IgD-negative memory B cell (primary cell): ENCODE measurements around the gene SLC48A1. TPM values are rescaled to one million over a fixed set of nuclear protein-coding genes. Genes with fewer than 3 reads are reported as not detected.

Experiments
- H3K27ac Mint-ChIP-seq, 3 donors: one replicate each; pipeline ENCODE4 v1.8.0; 2020 to 2022; ENCODE audit warnings: mild to moderate bottlenecking in 3 of 3, mixed read lengths in 3 of 3, moderate library complexity in 1 of 3
- H3K27me3 Mint-ChIP-seq: one replicate; pipeline ENCODE4 v1.8.0; 2021; ENCODE audit warnings: mixed read lengths
- H3K36me3 Mint-ChIP-seq: one replicate; pipeline ENCODE4 v1.8.0; 2020; ENCODE audit warnings: mild to moderate bottlenecking, mixed read lengths
- H3K4me1 Mint-ChIP-seq, 3 donors: one replicate each; pipeline ENCODE4 v1.8.0; 2020 to 2022; ENCODE audit warnings: mixed read lengths in 3 of 3, mild to moderate bottlenecking in 1 of 3
- H3K4me3 Mint-ChIP-seq, 4 donors: one replicate each; pipeline ENCODE4 v1.8.0; 2020 to 2022; ENCODE audit warnings: mild to moderate bottlenecking in 4 of 4, mixed read lengths in 4 of 4, moderate library complexity in 3 of 4
- H3K9me3 Mint-ChIP-seq, 3 donors: one replicate each; pipeline ENCODE4 v1.8.0; 2020 to 2021; ENCODE audit warnings: mixed read lengths in 3 of 3, mild to moderate bottlenecking in 1 of 3
- polyA plus RNA-seq: library from polyadenylated mRNA; unstranded; fragments of 300-500 nt; fragmentation: Illumina TruSeq; gene quantifications from one replicate; pipeline ENCODE4 v1.2.3, GENCODE V29; 2021

Gene SLC48A1
- 21.7 TPM for polyA plus RNA-seq

GRCh38 chr12:47773062-47773857 lies at the start of gene SLC48A1:
Gene SLC48A1 (plus strand): TSS chr12:47773238. CDS start chr12:47773305, 67 bp downstream.
- peak within 1 kb of the TSS; percentile 83 to 93 (median 92) for H3K4me3 Mint-ChIP-seq
- peaks cover 0 to 6% (median 6%) of the 10 kb centered on the region in 3 donors for H3K4me1 Mint-ChIP-seq
- no peaks in the 10 kb centered on the region for H3K9me3 Mint-ChIP-seq
- H3K27me3 Mint-ChIP-seq: no peaks in the 10 kb centered on the region
- peak within 1 kb of the TSS; percentile 77 to 85 (median 84) for H3K27ac Mint-ChIP-seq
- no peaks in the 10 kb centered on the region for H3K36me3 Mint-ChIP-seq

- Mint-ChIP-seq H3K4me1 (peaks cover 18 to 27% (median 18%) of the 10 kb centered on the region in 3 donors), H3K9me3 (no peaks in the 10 kb centered on the region), H3K27ac (no peak within 1 kb of the TSS), H3K4me3 (peak within 1 kb of the TSS in 1 of 4 donors; percentile 76), H3K36me3 (peaks cover 8% of the 10 kb centered on the region), H3K27me3 (no peaks in the 10 kb centered on the region)
Observed at GRCh38 chr12:47725091-47725772, 47.8 kb upstream of the SLC48A1 start, which contains the start of gene ENDOU. Gene ENDOU (minus strand): TSS chr12:47725490. CDS start chr12:47725413, 77 bp downstream.

GRCh38 chr12:47725893-47726292 lies 47.1 kb upstream of the SLC48A1 start:
- Mint-ChIP-seq H3K4me1 (peaks cover 18 to 27% (median 18%) of the 10 kb centered on the region in 3 donors), H3K27ac (no peak overlapping the region), H3K4me3 (peak overlapping the region in 1 of 4 donors; percentile 76), H3K27me3 (no peaks in the 10 kb centered on the region), H3K9me3 (no peaks in the 10 kb centered on the region), H3K36me3 (peaks cover 8% of the 10 kb centered on the region)

GRCh38 chr12:47729233-47729632 lies 43.8 kb upstream of the SLC48A1 start:
- Mint-ChIP-seq H3K36me3 (no peaks in the 10 kb centered on the region), H3K27ac (no peak overlapping the region), H3K4me1 (peaks cover 16 to 19% (median 17%) of the 10 kb centered on the region in 3 donors), H3K4me3 (no peak overlapping the region), H3K9me3 (no peaks in the 10 kb centered on the region), H3K27me3 (no peaks in the 10 kb centered on the region)

GRCh38 chr12:47730341-47730744 lies 42.7 kb upstream of the SLC48A1 start:
- no peak overlapping the region for H3K27ac Mint-ChIP-seq

GRCh38 chr12:47731723-47732122 lies 41.3 kb upstream of the SLC48A1 start:
- Mint-ChIP-seq H3K4me1 (peaks cover 2 to 6% (median 4%) of the 10 kb centered on the region in 3 donors), H3K27me3 (no peaks in the 10 kb centered on the region), H3K4me3 (no peak overlapping the region), H3K27ac (no peak overlapping the region), H3K9me3 (no peaks in the 10 kb centered on the region), H3K36me3 (no peaks in the 10 kb centered on the region)

More at GRCh38 chr12:47730341-47730744, 42.7 kb upstream of the SLC48A1 start:
- H3K9me3 Mint-ChIP-seq: no peaks in the 10 kb centered on the region
- H3K4me1 Mint-ChIP-seq: peaks cover 15 to 19% (median 16%) of the 10 kb centered on the region in 3 donors
- H3K27me3 Mint-ChIP-seq: no peaks in the 10 kb centered on the region
- no peak overlapping the region for H3K4me3 Mint-ChIP-seq
- H3K36me3 Mint-ChIP-seq: no peaks in the 10 kb centered on the region

GRCh38 chr12:47732504-47732903 lies 40.5 kb upstream of the SLC48A1 start:
- H3K4me1 Mint-ChIP-seq: no peaks in the 10 kb centered on the region
- H3K9me3 Mint-ChIP-seq: no peaks in the 10 kb centered on the region
- H3K27me3 Mint-ChIP-seq: peaks cover 2% of the 10 kb centered on the region
- no peak overlapping the region for H3K27ac Mint-ChIP-seq
- H3K36me3 Mint-ChIP-seq: no peaks in the 10 kb centered on the region
- H3K4me3 Mint-ChIP-seq: no peak overlapping the region

- H3K9me3 Mint-ChIP-seq: no peaks in the 10 kb centered on the region
- H3K27me3 Mint-ChIP-seq: peaks cover 2% of the 10 kb centered on the region
- no peak overlapping the region for H3K4me3 Mint-ChIP-seq
- no peaks in the 10 kb centered on the region for H3K36me3 Mint-ChIP-seq
- no peaks in the 10 kb centered on the region for H3K4me1 Mint-ChIP-seq
- no peak overlapping the region for H3K27ac Mint-ChIP-seq
Observed at GRCh38 chr12:47733142-47733541, 39.9 kb upstream of the SLC48A1 start.

GRCh38 chr12:47734725-47735480 lies 38.1 kb upstream of the SLC48A1 start:
- Mint-ChIP-seq H3K27me3 (peaks cover 2% of the 10 kb centered on the region), H3K4me1 (peaks cover 5 to 9% (median 9%) of the 10 kb centered on the region in 3 donors), H3K4me3 (no peak overlapping the region), H3K9me3 (no peaks in the 10 kb centered on the region), H3K36me3 (no peaks in the 10 kb centered on the region), H3K27ac (no peak overlapping the region)

GRCh38 chr12:47735649-47736048 lies 37.4 kb upstream of the SLC48A1 start:
- Mint-ChIP-seq H3K9me3 (no peaks in the 10 kb centered on the region), H3K4me1 (peaks cover 11 to 14% (median 12%) of the 10 kb centered on the region in 3 donors), H3K27ac (no peak overlapping the region), H3K36me3 (no peaks in the 10 kb centered on the region), H3K27me3 (peaks cover 2% of the 10 kb centered on the region), H3K4me3 (no peak overlapping the region)

GRCh38 chr12:47736216-47736615 lies 36.8 kb upstream of the SLC48A1 start:
- Mint-ChIP-seq H3K36me3 (no peaks in the 10 kb centered on the region), H3K4me3 (no peak overlapping the region), H3K27ac (no peak overlapping the region), H3K9me3 (no peaks in the 10 kb centered on the region), H3K27me3 (peaks cover 2% of the 10 kb centered on the region), H3K4me1 (peaks cover 16 to 17% (median 17%) of the 10 kb centered on the region in 3 donors)

- Mint-ChIP-seq H3K27me3 (peaks cover 4% of the 10 kb centered on the region), H3K27ac (peak overlapping the region in 1 of 3 donors; percentile 50), H3K4me3 (no peak overlapping the region), H3K4me1 (peaks cover 21 to 23% (median 21%) of the 10 kb centered on the region in 3 donors), H3K9me3 (no peaks in the 10 kb centered on the region), H3K36me3 (no peaks in the 10 kb centered on the region)
Observed at GRCh38 chr12:47736877-47737676, 36.0 kb upstream of the SLC48A1 start.

GRCh38 chr12:47737936-47738594 lies 35.0 kb upstream of the SLC48A1 start:
- peak overlapping the region in 1 of 3 donors; percentile 80 for H3K27ac Mint-ChIP-seq

More at GRCh38 chr12:47737936-47738594, 35.0 kb upstream of the SLC48A1 start:
- no peaks in the 10 kb centered on the region for H3K9me3 Mint-ChIP-seq
- no peaks in the 10 kb centered on the region for H3K36me3 Mint-ChIP-seq
- H3K4me3 Mint-ChIP-seq: peak overlapping the region in 1 of 4 donors; percentile 22
- H3K4me1 Mint-ChIP-seq: peaks cover 21 to 25% (median 24%) of the 10 kb centered on the region in 3 donors
- peaks cover 4% of the 10 kb centered on the region for H3K27me3 Mint-ChIP-seq
